SK-N-SH treated with all-trans-retinoic acid at 6 μM for 48 hours (cell line): ENCODE data around the gene MTARC2.

Source experiments
- ATAC-seq: fragments of 200-7000 bp; cut with Tn5 transposase; 3 replicates; pipeline ENCODE4 v1.9.1; 2020; ENCODE audit warnings: mild to moderate bottlenecking, moderate library complexity
- BACH2 ChIP-seq: fragments of 250-450 bp; sonication (Bioruptor Pico); IDR thresholded peaks from 2 replicates; pipeline ENCODE4 v1.9.0; 2021; ENCODE audit warnings: mild to moderate bottlenecking, borderline replicate concordance
- CREB5 ChIP-seq: fragments of 250-450 bp; sonication (Bioruptor Pico); IDR thresholded peaks from 2 replicates; pipeline ENCODE4 v1.5.1; 2020; ENCODE audit warnings: low read depth, mild to moderate bottlenecking, moderate library complexity
- ESRRG ChIP-seq: fragments of 250-450 bp; sonication (Bioruptor Pico); IDR thresholded peaks from 2 replicates; pipeline ENCODE4 v1.6.1; 2021; ENCODE audit warnings: mild to moderate bottlenecking
- GLIS3 ChIP-seq: fragments of 250-450 bp; sonication (Bioruptor Pico); IDR thresholded peaks from 2 replicates; pipeline ENCODE4 v1.5.0; 2020; ENCODE audit warnings: mild to moderate bottlenecking, moderate library complexity
- OSR1 ChIP-seq: fragments of 250-450 bp; sonication (Bioruptor Pico); IDR thresholded peaks from 2 replicates; pipeline ENCODE4 v1.8.0; 2022; ENCODE audit warnings: moderate library complexity, mild to moderate bottlenecking, inconsistent platforms
- PATZ1 ChIP-seq: fragments of 250-450 bp; sonication (Bioruptor Pico); IDR thresholded peaks from 2 replicates; pipeline ENCODE4 v1.8.0; 2020; ENCODE audit warnings: mild to moderate bottlenecking, moderate library complexity, borderline replicate concordance
- POU6F1 ChIP-seq: fragments of 250-450 bp; sonication (Bioruptor Pico); IDR thresholded peaks from 2 replicates; pipeline ENCODE4 v1.8.0; 2021; ENCODE audit warnings: low read depth, mild to moderate bottlenecking, moderate library complexity, borderline replicate concordance
- SNAI2 ChIP-seq: fragments of 250-450 bp; sonication (Bioruptor Pico); IDR thresholded peaks from 2 replicates; pipeline ENCODE4 v1.5.0; 2020; ENCODE audit warnings: mild to moderate bottlenecking, moderate library complexity
- ZC3H10 ChIP-seq: fragments of 250-450 bp; sonication (Bioruptor Pico); IDR thresholded peaks from 2 replicates; pipeline ENCODE4 v1.5.1; 2021; ENCODE audit warnings: mild to moderate bottlenecking, moderate library complexity
- ZFP3 ChIP-seq: fragments of 250-450 bp; sonication (Bioruptor Pico); IDR thresholded peaks from 2 replicates; pipeline ENCODE4 v1.5.0; 2020; ENCODE audit warnings: mild to moderate bottlenecking, moderate library complexity
- ZFP30 ChIP-seq: fragments of 450-650 bp; formaldehyde crosslinking; IDR thresholded peaks from 2 replicates; pipeline ENCODE4 v1.5.0; 2022; ENCODE audit warnings: mild to moderate bottlenecking, moderate library complexity
- ZNF70 ChIP-seq: fragments of 450-650 bp; formaldehyde crosslinking; IDR thresholded peaks from 2 replicates; pipeline ENCODE4 v1.5.0; 2020; ENCODE audit warnings: mild to moderate bottlenecking, moderate library complexity
- ZNF8 ChIP-seq: fragments of 450-650 bp; formaldehyde crosslinking; IDR thresholded peaks from 2 replicates; pipeline ENCODE4 v1.5.0; 2020; ENCODE audit warnings: mild to moderate bottlenecking, moderate library complexity
- TF ChIP-seq, protein P1 (sequence below): fragments of 250-450 bp; sonication (Bioruptor Pico); IDR thresholded peaks from 2 replicates; pipeline ENCODE4 v1.5.0; 2020; ENCODE audit warnings: mild to moderate bottlenecking, moderate library complexity

The MTARC2 gene

DNA sequence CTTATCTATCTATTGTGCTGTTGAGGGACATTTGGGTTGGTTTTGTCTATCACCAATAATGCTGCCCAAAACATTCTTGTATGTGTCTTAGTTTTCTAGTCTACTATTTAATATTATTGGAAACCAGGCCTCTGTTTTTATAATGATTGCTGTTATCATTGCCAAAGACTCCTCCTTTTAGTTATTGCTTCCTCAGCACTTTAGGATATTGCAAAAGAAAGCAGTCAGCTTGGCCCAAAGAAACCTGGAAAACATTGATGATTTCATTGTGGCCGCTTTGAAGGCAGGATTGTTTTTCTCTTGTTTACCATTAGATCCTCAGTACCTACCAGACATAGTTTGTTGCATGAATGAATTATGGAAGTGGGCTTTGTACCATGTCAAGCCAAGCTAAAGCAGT, 20.6 kb upstream of the MTARC2 start (continued):
- TF ChIP-seq PATZ1 (CRISPR knock-in tag) (no peak), SNAI2 (CRISPR knock-in tag) (no peak), POU6F1 (CRISPR knock-in tag) (no peak)
- TF ChIP-seq, all 23 proteins: peak for 0

DNA sequence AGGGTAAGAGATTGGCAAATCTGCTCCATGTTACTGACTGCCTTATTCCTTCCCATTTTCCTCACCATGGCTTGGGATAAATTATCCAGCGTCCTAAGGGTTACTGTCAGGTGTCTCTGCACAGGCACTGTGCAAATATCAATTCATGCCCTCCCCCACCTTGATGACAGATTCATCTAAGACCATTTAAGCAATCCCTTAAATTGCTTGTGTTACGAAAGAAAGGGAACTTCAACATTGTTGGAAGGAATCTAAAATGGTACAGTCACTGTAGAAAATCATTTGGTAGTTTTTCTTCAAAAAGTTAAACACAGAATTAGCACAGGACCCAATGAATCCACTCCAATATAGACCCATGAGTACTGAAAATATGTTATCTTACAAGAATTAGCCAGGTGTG, 17.6 kb upstream of the MTARC2 start:
- TF ChIP-seq ESRRG (CRISPR knock-in tag) (no peak), ZC3H10 (CRISPR knock-in tag) (no peak), ZNF70 (CRISPR knock-in tag) (no peak), ZFP30 (CRISPR knock-in tag) (no peak), OSR1 (no peak), CREB5 (CRISPR knock-in tag) (no peak), ZNF8 (CRISPR knock-in tag) (no peak), BACH2 (CRISPR knock-in tag) (no peak), PATZ1 (CRISPR knock-in tag) (no peak)
- TF ChIP-seq, protein P1, sequence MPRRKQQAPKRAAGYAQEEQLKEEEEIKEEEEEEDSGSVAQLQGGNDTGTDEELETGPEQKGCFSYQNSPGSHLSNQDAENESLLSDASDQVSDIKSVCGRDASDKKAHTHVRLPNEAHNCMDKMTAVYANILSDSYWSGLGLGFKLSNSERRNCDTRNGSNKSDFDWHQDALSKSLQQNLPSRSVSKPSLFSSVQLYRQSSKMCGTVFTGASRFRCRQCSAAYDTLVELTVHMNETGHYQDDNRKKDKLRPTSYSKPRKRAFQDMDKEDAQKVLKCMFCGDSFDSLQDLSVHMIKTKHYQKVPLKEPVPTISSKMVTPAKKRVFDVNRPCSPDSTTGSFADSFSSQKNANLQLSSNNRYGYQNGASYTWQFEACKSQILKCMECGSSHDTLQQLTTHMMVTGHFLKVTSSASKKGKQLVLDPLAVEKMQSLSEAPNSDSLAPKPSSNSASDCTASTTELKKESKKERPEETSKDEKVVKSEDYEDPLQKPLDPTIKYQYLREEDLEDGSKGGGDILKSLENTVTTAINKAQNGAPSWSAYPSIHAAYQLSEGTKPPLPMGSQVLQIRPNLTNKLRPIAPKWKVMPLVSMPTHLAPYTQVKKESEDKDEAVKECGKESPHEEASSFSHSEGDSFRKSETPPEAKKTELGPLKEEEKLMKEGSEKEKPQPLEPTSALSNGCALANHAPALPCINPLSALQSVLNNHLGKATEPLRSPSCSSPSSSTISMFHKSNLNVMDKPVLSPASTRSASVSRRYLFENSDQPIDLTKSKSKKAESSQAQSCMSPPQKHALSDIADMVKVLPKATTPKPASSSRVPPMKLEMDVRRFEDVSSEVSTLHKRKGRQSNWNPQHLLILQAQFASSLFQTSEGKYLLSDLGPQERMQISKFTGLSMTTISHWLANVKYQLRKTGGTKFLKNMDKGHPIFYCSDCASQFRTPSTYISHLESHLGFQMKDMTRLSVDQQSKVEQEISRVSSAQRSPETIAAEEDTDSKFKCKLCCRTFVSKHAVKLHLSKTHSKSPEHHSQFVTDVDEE = no peak
- TF ChIP-seq, all 23 proteins: peak for 0
- ATAC-seq = no peak

- TF ChIP-seq ZFP3 (CRISPR knock-in tag) (no peak), GLIS3 (CRISPR knock-in tag) (no peak), ZC3H10 (CRISPR knock-in tag) (no peak), SNAI2 (CRISPR knock-in tag) (no peak), OSR1 (no peak), CREB5 (CRISPR knock-in tag) (no peak)
- no peak for ATAC-seq
These were observed 16.0 kb upstream of the MTARC2 start for GRCh38 chr1:220732137-220732536.

DNA sequence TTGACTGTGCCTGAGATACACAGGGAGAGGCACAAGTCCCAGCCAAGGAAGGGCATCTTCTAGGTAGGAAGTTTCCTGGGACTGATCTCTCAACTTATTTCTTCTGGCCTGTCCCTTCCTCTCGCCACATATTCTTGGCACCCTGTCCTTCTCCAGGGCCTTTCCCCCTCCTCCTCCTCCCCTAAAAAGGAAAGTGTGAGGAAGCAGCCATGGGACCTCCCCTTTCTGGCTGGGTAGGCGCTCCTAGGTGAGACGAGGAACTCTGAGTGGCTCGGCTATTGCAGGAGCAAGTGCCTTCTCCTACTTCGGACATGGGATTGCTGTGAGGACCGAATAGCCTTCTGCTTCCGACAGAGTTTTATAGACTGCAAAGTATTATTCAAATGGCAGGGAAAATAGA, 15.5 kb upstream of the MTARC2 start:
- no peak for ATAC-seq
- no peak for TF ChIP-seq CREB5 (CRISPR knock-in tag)
